Adrenal gland (tissue), 12 donors: ENCODE measurements around the gene GNRH2. TPM values are rescaled to one million over a fixed set of nuclear protein-coding genes. Genes with fewer than 3 reads are reported as not detected.

Experiments
- DNase-seq, 7 donors: peaks; one replicate each; pipeline ENCODE4 v3.0.0-alpha.2; 2019 to 2020
- H3K27ac ChIP-seq, 5 donors: fragments of 200-600 bp; sonication (generic) in 4 of 5; 1 replicate in 3 of 5; 2 replicates in 2 of 5; pipeline versions ENCODE4 v1.5.1 to v1.8.0; 2016 to 2020; ENCODE audit warnings: mild to moderate bottlenecking in 1 of 5
- H3K27me3 ChIP-seq: fragments of 200-600 bp; 2 replicates; pipeline ENCODE4 v1.8.0; 2021
- H3K36me3 ChIP-seq, 2 donors: fragments of 200-600 bp; replicated peaks in 1 of 2; 1 replicate in 1 of 2; 2 replicates in 1 of 2; pipeline versions ENCODE4 v1.5.1 to v1.8.0; 2018 to 2022
- H3K4me1 ChIP-seq, 2 donors: fragments of 200-600 bp; replicated peaks in 1 of 2; 1 replicate in 1 of 2; 2 replicates in 1 of 2; pipeline versions ENCODE4 v1.5.1 to v1.8.0; 2018 to 2021
- H3K4me3 ChIP-seq, 4 donors: fragments of 200-600 bp; sonication (generic) in 3 of 4; one replicate each; pipeline ENCODE4 v1.5.1; 2016 to 2018
- H3K9me3 ChIP-seq, 3 donors: fragments of 200-600 bp; sonication (generic) in 1 of 3; replicated peaks in 1 of 3; 1 replicate in 2 of 3; 2 replicates in 1 of 3; pipeline versions ENCODE4 v1.5.1 to v1.8.0; 2016 to 2021
- CTCF ChIP-seq, 6 experiments: fragments of 450-650 bp in 4 of 6; fragments of 200-600 bp in 2 of 6; sonication (generic) in 1 of 6; IDR thresholded peaks; 1 replicate in 5 of 6; 2 replicates in 1 of 6; pipeline versions ENCODE4 v1.5.1 to v1.8.0; 2016 to 2021; ENCODE audit warnings: antibody characterized with exemption in 6 of 6, mild to moderate bottlenecking in 2 of 6, moderate library complexity in 1 of 6
- POLR2A ChIP-seq, 2 donors: fragments of 450-650 bp; IDR thresholded peaks; one replicate each; pipeline ENCODE4 v1.6.1; 2017; ENCODE audit warnings: antibody characterized with exemption in 2 of 2, mild to moderate bottlenecking in 2 of 2, moderate library complexity in 1 of 2
- WGBS, 4 donors: extraction: QIAGEN DNeasy Blood & Tissue Kit in 2 of 4; methylation state at CpG; one replicate each; pipeline versions ENCODE4 v1.1.5 to v1.1.7; 2013 to 2017; 5-methylcytosine and 5-hydroxymethylcytosine counted together
- intact Hi-C, 2 donors: fragments of 100-400 bp; cut with DNase I; formaldehyde crosslinking; loops; one replicate each; pipeline versions ENCODE4 v1.14.1 to v1.15.0; 2022 to 2023
- polyA plus RNA-seq, 3 donors: library from polyadenylated mRNA; stranded (reverse); fragments of 200-250 nt in 2 of 3; fragments of 350-450 nt in 1 of 3; fragmentation: Illumina TruSeq in 1 of 3; extraction: RNeasy Lipid Tissue Mini Kit (QIAGEN cat#74804) in 1 of 3; gene quantifications; one replicate each; pipeline ENCODE4 v1.2.3, GENCODE V29; 2013 to 2014
- total RNA-seq, 9 donors: library from RNA; depleted of rRNA in 4 of 9; stranded (reverse); fragments of >200 nt in 4 of 9; fragments of 120-200 nt in 1 of 9; fragmentation: NEBNext Ultra II Directional in 1 of 9; extraction: Animal tissue kit (Norgen Biotek cat#: 25700) in 1 of 9; gene quantifications; one replicate each; pipeline versions ENCODE4 v1.1.0 to v1.2.4, GENCODE V29; 2013 to 2023
- donor health status: healthy with polysubstance abuse.
- donor health status: Bipolar disorder and iron deficiency.
- donor health status: DM: yes; HTN: yes; CAD: no.
- donor health status: DM: no; HTN: no; CAD: no.
- donor health status: DM: no; HTN: no; CAD: no.
- donor health status: DM: yes; HTN: yes; CAD: no.

Gene GNRH2
- total and polyA plus RNA-seq, 12 donors, result 0.34 to 4.2 (median 1.7) TPM; not detected in 7

- TF ChIP-seq CTCF (IDR thresholded peaks at IDR 0.05) (no peak), POLR2A (IDR thresholded peaks at IDR 0.05) (no peak)
- no peak for DNase-seq
- 94 to 98% (median 96%) methylated on average over 6 to 8 of the region's 8 CpGs for WGBS, 4 donors
- no peak overlapping the region for H3K4me3 ChIP-seq
- no peak overlapping the region for H3K27ac ChIP-seq
- H3K27me3 ChIP-seq, result no peaks in the 10 kb centered on the region
- intact Hi-C loops, result no loop called here
- peaks cover 2% of the 10 kb centered on the region in 2 donors for H3K4me1 ChIP-seq
- H3K9me3 ChIP-seq, result no peaks in the 10 kb centered on the region
- peaks cover 0 to 52% of the 10 kb centered on the region in 2 donors for H3K36me3 ChIP-seq
Observed at GRCh38 chr20:3040086-3040485, 3.3 kb upstream of the GNRH2 start.

GRCh38 chr20:3041854-3042409, 1.5 kb upstream of the GNRH2 start:
- H3K9me3 ChIP-seq, result no peaks in the 10 kb centered on the region
- H3K27ac ChIP-seq, result peak overlapping the region in 4 of 5 donors; percentile 13 to 84 (median 52)
- intact Hi-C loops, result no loop called here
- H3K4me3 ChIP-seq, result no peak overlapping the region
- 52 to 65% (median 55%) methylated on average over 10 of the region's 10 CpGs for WGBS, 4 donors
- DNase-seq, result peak in 1 of 7 donors; percentile 50
- TF ChIP-seq CTCF (IDR thresholded peaks at IDR 0.05) (no peak), POLR2A (IDR thresholded peaks at IDR 0.05) (no peak)
- peaks cover 0 to 34% of the 10 kb centered on the region in 2 donors for H3K36me3 ChIP-seq
- H3K27me3 ChIP-seq, result no peaks in the 10 kb centered on the region
- H3K4me1 ChIP-seq, result peaks cover 4 to 9% of the 10 kb centered on the region in 2 donors

GRCh38 chr20:3042625-3043024, 797 bp upstream of the GNRH2 start:
- Histone ChIP-seq H3K27ac (peak overlapping the region in 3 of 5 donors; percentile 36 to 84 (median 71)), H3K4me3 (no peak overlapping the region), H3K36me3 (peaks cover 0 to 30% of the 10 kb centered on the region in 2 donors), H3K4me1 (peaks cover 4 to 16% of the 10 kb centered on the region in 2 donors), H3K9me3 (no peaks in the 10 kb centered on the region), H3K27me3 (no peaks in the 10 kb centered on the region)
- DNase-seq, result peak in 6 of 7 donors; percentile 37 to 76 (median 48)
- intact Hi-C loops, result no loop called here
- TF ChIP-seq CTCF (IDR thresholded peaks at IDR 0.05) (no peak), POLR2A (IDR thresholded peaks at IDR 0.05) (no peak)
- WGBS, 4 donors, result 68 to 85% (median 75%) methylated on average over 2 to 5 of the region's 5 CpGs

- DNase-seq, result no peak
- Histone ChIP-seq H3K4me3 (no peak overlapping the region), H3K9me3 (no peaks in the 10 kb centered on the region), H3K36me3 (peaks cover 0 to 31% of the 10 kb centered on the region in 2 donors), H3K4me1 (peaks cover 4 to 20% of the 10 kb centered on the region in 2 donors), H3K27me3 (no peaks in the 10 kb centered on the region), H3K27ac (peak overlapping the region in 3 of 5 donors; percentile 89 to 95 (median 94))
- TF ChIP-seq POLR2A (IDR thresholded peaks at IDR 0.05), result no peak
- TF ChIP-seq CTCF (IDR thresholded peaks at IDR 0.05), result no peak
- intact Hi-C loops, result no loop called here
- 93 to 98% (median 96%) methylated on average over 5 to 8 of the region's 8 CpGs; no CpG with 5 or more reads in 1 of the 4 donors for WGBS, 4 donors
Observed at GRCh38 chr20:3044336-3044965, 1.0 kb downstream of the GNRH2 start.
